Measurements from ENCODE around the gene CDC42BPA. TPM values are rescaled to one million over a fixed set of nuclear protein-coding genes. Genes with fewer than 3 reads are reported as not detected.

The CDC42BPA gene
- total RNA-seq, 1 experiment from 2014 or later = 32.0 TPM

- Histone ChIP-seq H3K79me2 (ENCODE audit: low read length) (peaks cover 13% of the 10 kb centered on the region), H3K27ac (ENCODE audit: low read length) (no peak overlapping the region), H3K9ac (ENCODE audit: low read length) (no peak overlapping the region), H3K4me2 (ENCODE audit: low read length) (no peak overlapping the region), H2AFZ (ENCODE audit: low read length) (no peak overlapping the region), H3K4me3 (ENCODE audit: low read length) (no peak overlapping the region), H3K9me3 (ENCODE audit: low read length) (no peaks in the 10 kb centered on the region), H3F3A (ENCODE audit: low read length, unreplicated experiment) (peaks cover 14% of the 10 kb centered on the region), H4K20me1 (ENCODE audit: low read length) (no peaks in the 10 kb centered on the region), H3K4me1 (ENCODE audit: insufficient read depth, low read length) (peaks cover 21% of the 10 kb centered on the region), H3K36me3 (ENCODE audit: low read depth, low read length) (no peaks in the 10 kb centered on the region), H3K27me3 (ENCODE audit: low read length) (no peaks in the 10 kb centered on the region), H3K9me2 (replicated peaks; ENCODE audit: low read length) (no peaks in the 10 kb centered on the region)
- DNase-seq (no peak), ATAC-seq (no peak)
- TF ChIP-seq CTCF (conservative IDR thresholded peaks at IDR 0.05; ENCODE audit: low read depth, low read length) = no peak
- intact Hi-C loops (cut with micrococcal nuclease) = no loop called here
- POLR2A ChIA-PET (ENCODE audit: unreplicated experiment) = no interaction called here
- no TSS peak for BruUV-seq (replicated peaks)
- CTCF ChIA-PET = no interaction called here
Observed at GRCh38 chr1:227228201-227228600, 90.1 kb downstream of the CDC42BPA start.

- ATAC-seq (no peak), DNase-seq (peak; percentile 34)
- H4K20me1 ChIP-seq (ENCODE audit: low read length) = no peaks in the 10 kb centered on the region
- intact Hi-C loops (cut with micrococcal nuclease) = no loop called here
- no peak overlapping the region for H3K4me3 ChIP-seq (ENCODE audit: low read length)
- H3K4me1 ChIP-seq (ENCODE audit: insufficient read depth, low read length) = peaks cover 21% of the 10 kb centered on the region
- no peak overlapping the region for H3K4me2 ChIP-seq (ENCODE audit: low read length)
- H3K9ac ChIP-seq (ENCODE audit: low read length) = no peak overlapping the region
- ChIA-PET CTCF (no interaction called here), POLR2A (ENCODE audit: unreplicated experiment) (no interaction called here)
- H3K36me3 ChIP-seq (ENCODE audit: low read depth, low read length) = no peaks in the 10 kb centered on the region
- no peak overlapping the region for H2AFZ ChIP-seq (ENCODE audit: low read length)
- no peaks in the 10 kb centered on the region for H3K27me3 ChIP-seq (ENCODE audit: low read length)
- H3K9me3 ChIP-seq (ENCODE audit: low read length) = no peaks in the 10 kb centered on the region
- no peaks in the 10 kb centered on the region for H3K9me2 ChIP-seq (replicated peaks; ENCODE audit: low read length)
- TF ChIP-seq EZH2phosphoT487 (IDR thresholded peaks at IDR 0.05; ENCODE audit: borderline replicate concordance, low read length) = no peak
- no peak for TF ChIP-seq CTCF (conservative IDR thresholded peaks at IDR 0.05; ENCODE audit: low read depth, low read length)
- TF ChIP-seq EZH2 (IDR thresholded peaks at IDR 0.05; ENCODE audit: low read length, unreplicated experiment) = no peak
- BruUV-seq (replicated peaks) = no TSS peak
- H3K79me2 ChIP-seq (ENCODE audit: low read length) = peaks cover 17% of the 10 kb centered on the region
- H3F3A ChIP-seq (ENCODE audit: low read length, unreplicated experiment) = peaks cover 14% of the 10 kb centered on the region
- no peak overlapping the region for H3K27ac ChIP-seq (ENCODE audit: low read length)
Observed at GRCh38 chr1:227227761-227228160, 90.5 kb downstream of the CDC42BPA start.

- peaks cover 21% of the 10 kb centered on the region for H3K4me1 ChIP-seq (ENCODE audit: insufficient read depth, low read length)
- peaks cover 14% of the 10 kb centered on the region for H3F3A ChIP-seq (ENCODE audit: low read length, unreplicated experiment)
- no peaks in the 10 kb centered on the region for H3K9me3 ChIP-seq (ENCODE audit: low read length)
- peaks cover 17% of the 10 kb centered on the region for H3K79me2 ChIP-seq (ENCODE audit: low read length)
- DNase-seq = peak; percentile 98
- H3K9ac ChIP-seq (ENCODE audit: low read length) = no peak overlapping the region
- intact Hi-C loops (cut with micrococcal nuclease) = no loop called here
- BruUV-seq (replicated peaks) = no TSS peak
- ChIA-PET CTCF (no interaction called here), POLR2A (ENCODE audit: unreplicated experiment) (no interaction called here)
- peak; percentile 98 for ATAC-seq
- H3K4me3 ChIP-seq (ENCODE audit: low read length) = peak overlapping the region; percentile 4; the same call in 1 of the 2 replicates
- H4K20me1 ChIP-seq (ENCODE audit: low read length) = no peaks in the 10 kb centered on the region
- H3K27ac ChIP-seq (ENCODE audit: low read length) = peak overlapping the region; percentile 52
- no peaks in the 10 kb centered on the region for H3K36me3 ChIP-seq (ENCODE audit: low read depth, low read length)
- TF ChIP-seq EZH2 (IDR thresholded peaks at IDR 0.05; ENCODE audit: low read length, unreplicated experiment) = no peak
- H2AFZ ChIP-seq (ENCODE audit: low read length) = peak overlapping the region; percentile 4; the same call in 1 of the 2 replicates
- no peaks in the 10 kb centered on the region for H3K9me2 ChIP-seq (replicated peaks; ENCODE audit: low read length)
- peak overlapping the region; percentile 48 for H3K4me2 ChIP-seq (ENCODE audit: low read length)
- H3K27me3 ChIP-seq (ENCODE audit: low read length) = no peaks in the 10 kb centered on the region
Observed at GRCh38 chr1:227225715-227226346, 92.5 kb downstream of the CDC42BPA start.
